GM12891 (cell line): ENCODE results near the gene DNASE1L3.

Experiments used
- PAX5 ChIP-seq: IDR thresholded peaks from 2 replicates; pipeline ENCODE4 v1.6.1; 2011; ENCODE audit warnings: low read length, moderate library complexity, mild to moderate bottlenecking; ENCODE audit not compliant: insufficient read depth, severe bottlenecking
- POLR2A ChIP-seq: IDR thresholded peaks from 2 replicates; pipeline ENCODE4 v1.6.1; 2011; ENCODE audit warnings: low read depth, low read length, control low read depth
- POLR2AphosphoS5 ChIP-seq: IDR thresholded peaks from 2 replicates; pipeline ENCODE4 v1.6.1; 2011; ENCODE audit warnings: low read depth, low read length, control low read depth
- POU2F2 ChIP-seq: IDR thresholded peaks from 2 replicates; pipeline ENCODE4 v1.6.1; 2011; ENCODE audit warnings: low read depth, mild to moderate bottlenecking, control low read depth, low read length, moderate library complexity
- SPI1 ChIP-seq: IDR thresholded peaks from 2 replicates; pipeline ENCODE4 v1.6.1; 2011; ENCODE audit warnings: low read depth, low read length, control low read depth
- TAF1 ChIP-seq: IDR thresholded peaks from 2 replicates; pipeline ENCODE4 v1.6.1; 2011; ENCODE audit warnings: low read depth, low read length, control low read depth

DNA sequence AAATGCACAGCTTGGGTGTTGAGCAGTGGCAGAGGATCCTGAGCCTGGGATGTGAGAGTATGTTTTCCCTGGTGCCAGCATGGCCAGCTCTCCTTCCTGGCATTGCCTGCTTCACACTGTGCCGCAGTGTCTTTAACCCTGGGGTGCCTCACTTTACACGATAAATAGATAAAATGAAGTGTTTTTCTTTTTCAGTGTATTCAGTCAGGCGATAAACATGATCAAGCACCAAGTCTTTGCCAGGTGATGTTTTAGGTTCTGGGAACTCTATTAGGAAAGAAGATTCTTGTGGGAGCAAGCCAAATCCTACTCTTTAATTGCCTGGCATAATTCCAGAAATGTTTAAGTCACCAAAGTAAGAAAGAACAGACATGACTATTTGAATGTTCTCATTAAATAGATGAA, 40.9 kb upstream of the DNASE1L3 start:
- no peak for TF ChIP-seq POLR2A
- no peak for TF ChIP-seq PAX5
- no peak for TF ChIP-seq POLR2AphosphoS5
- TF ChIP-seq TAF1: no peak
- TF ChIP-seq SPI1: no peak
- no peak for TF ChIP-seq POU2F2
